ENCODE measurements around the gene SNAI3.

The SNAI3 gene

GRCh38 chr16:88650749-88651275 lies 35.5 kb downstream of the SNAI3 start, which contains the start of gene CYBA:
Gene CYBA, minus strand, starts transcription at chr16:88651053. Its CDS starts 40 bp downstream, at chr16:88651013.
- intact Hi-C loops (cut with DNase I; ENCODE audit: low total_unique reads): no loop called here
- TF ChIP-seq CTCF (IDR thresholded peaks at IDR 0.05): no peak
- peak within 1 kb of the TSS; percentile 31 to 64 for H3K27ac ChIP-seq
- H3K36me3 ChIP-seq: peaks cover 17 to 44% (median 29%) of the 10 kb centered on the region in 3 donors
- peaks cover 0 to 22% (median 13%) of the 10 kb centered on the region in 4 donors for H3K4me1 ChIP-seq
- H3K4me3 ChIP-seq: peak within 1 kb of the TSS; percentile 53 to 65
- no peaks in the 10 kb centered on the region for H3K9me3 ChIP-seq
- peaks cover 0 to 13% of the 10 kb centered on the region in 2 donors for H3K27me3 ChIP-seq
- DNase-seq: peak; percentile 70 to 83

GRCh38 chr16:88649924-88650748 lies 36.2 kb downstream of the SNAI3 start:
- Histone ChIP-seq H3K9me3 (no peaks in the 10 kb centered on the region), H3K4me1 (peaks cover 0 to 22% (median 13%) of the 10 kb centered on the region in 4 donors), H3K27me3 (peaks cover 0 to 13% of the 10 kb centered on the region in 2 donors), H3K36me3 (peaks cover 15 to 37% (median 22%) of the 10 kb centered on the region in 3 donors), H3K4me3 (peak overlapping the region; percentile 53 to 65), H3K27ac (peak overlapping the region; percentile 31 to 64)
- no peak for TF ChIP-seq CTCF (IDR thresholded peaks at IDR 0.05)
- intact Hi-C loops (cut with DNase I; ENCODE audit: low total_unique reads): no loop called here
- DNase-seq: peak in 1 of 2 donors; percentile 71

GRCh38 chr16:88649195-88649923 lies 36.9 kb downstream of the SNAI3 start:
- Histone ChIP-seq H3K4me1 (peaks cover 0 to 22% (median 13%) of the 10 kb centered on the region in 4 donors), H3K27ac (no peak overlapping the region), H3K36me3 (peaks cover 7 to 29% (median 14%) of the 10 kb centered on the region in 3 donors), H3K27me3 (peaks cover 0 to 13% of the 10 kb centered on the region in 2 donors), H3K9me3 (no peaks in the 10 kb centered on the region), H3K4me3 (peak overlapping the region; percentile 53 to 65)
- intact Hi-C loops (cut with DNase I; ENCODE audit: low total_unique reads): no loop called here
- no peak for DNase-seq
- no peak for TF ChIP-seq CTCF (IDR thresholded peaks at IDR 0.05)

- DNase-seq: no peak
- Histone ChIP-seq H3K27ac (no peak overlapping the region), H3K36me3 (peaks cover 0 to 21% (median 0%) of the 10 kb centered on the region in 3 donors), H3K4me3 (no peak overlapping the region), H3K4me1 (peaks cover 0 to 22% (median 13%) of the 10 kb centered on the region in 4 donors), H3K9me3 (no peaks in the 10 kb centered on the region), H3K27me3 (peaks cover 0 to 12% of the 10 kb centered on the region in 2 donors)
- intact Hi-C loops (cut with DNase I; ENCODE audit: low total_unique reads): no loop called here
- TF ChIP-seq CTCF (IDR thresholded peaks at IDR 0.05): no peak
Measured at GRCh38 chr16:88647178-88648070, 38.9 kb downstream of the SNAI3 start.

Measured in tibial artery (tissue), 4 donors.